HG03442 (cell line): ENCODE results near the gene CNKSR3.
A peak's percentile ranks its signal among the peaks of the same experiment; 100 is the strongest.

Source experiments
- ATAC-seq: cut with Tn5 transposase; IDR thresholded peaks from one replicate; pipeline ENCODE4 v1.9.1; 2021; ENCODE audit warnings: mild to moderate bottlenecking, moderate library complexity; ENCODE audit not compliant: unreplicated experiment

The CNKSR3 gene

GRCh38 chr6:154504102-154504501, 6.4 kb downstream of the CNKSR3 start:
- ATAC-seq: no peak

GRCh38 chr6:154503658-154504057, 6.8 kb downstream of the CNKSR3 start:
- no peak for ATAC-seq

GRCh38 chr6:154502553-154502952, 7.9 kb downstream of the CNKSR3 start:
- ATAC-seq: no peak

- ATAC-seq: no peak
Measured at GRCh38 chr6:154501578-154501868, 9.0 kb downstream of the CNKSR3 start.

- no peak for ATAC-seq
Measured at GRCh38 chr6:154500769-154501577, 9.5 kb downstream of the CNKSR3 start.

GRCh38 chr6:154499855-154500589, 10.5 kb downstream of the CNKSR3 start:
- ATAC-seq: no peak

GRCh38 chr6:154498340-154498934, 12.0 kb downstream of the CNKSR3 start:
- ATAC-seq: no peak

GRCh38 chr6:154496793-154497517, 13.5 kb downstream of the CNKSR3 start:
- ATAC-seq: no peak

- no peak for ATAC-seq
Measured at GRCh38 chr6:154496186-154496585, 14.3 kb downstream of the CNKSR3 start.

- ATAC-seq: no peak
Measured at GRCh38 chr6:154494592-154495311, 15.7 kb downstream of the CNKSR3 start.

GRCh38 chr6:154491567-154492470, 18.7 kb downstream of the CNKSR3 start:
- peak; percentile 40 for ATAC-seq

- no peak for ATAC-seq
Measured at GRCh38 chr6:154489822-154490221, 20.7 kb downstream of the CNKSR3 start.

- ATAC-seq: no peak
Measured at GRCh38 chr6:154488802-154489437, 21.6 kb downstream of the CNKSR3 start.

- no peak for ATAC-seq
Measured at GRCh38 chr6:154488248-154488593, 22.3 kb downstream of the CNKSR3 start.

GRCh38 chr6:154487367-154488247, 22.9 kb downstream of the CNKSR3 start:
- no peak for ATAC-seq

- no peak for ATAC-seq
Measured at GRCh38 chr6:154485815-154486214, 24.7 kb downstream of the CNKSR3 start.

- ATAC-seq: no peak
Measured at GRCh38 chr6:154484942-154485341, 25.5 kb downstream of the CNKSR3 start.

GRCh38 chr6:154482858-154483257, 27.6 kb downstream of the CNKSR3 start:
- no peak for ATAC-seq
